ENCODE data around the gene ANXA8.

DNA sequence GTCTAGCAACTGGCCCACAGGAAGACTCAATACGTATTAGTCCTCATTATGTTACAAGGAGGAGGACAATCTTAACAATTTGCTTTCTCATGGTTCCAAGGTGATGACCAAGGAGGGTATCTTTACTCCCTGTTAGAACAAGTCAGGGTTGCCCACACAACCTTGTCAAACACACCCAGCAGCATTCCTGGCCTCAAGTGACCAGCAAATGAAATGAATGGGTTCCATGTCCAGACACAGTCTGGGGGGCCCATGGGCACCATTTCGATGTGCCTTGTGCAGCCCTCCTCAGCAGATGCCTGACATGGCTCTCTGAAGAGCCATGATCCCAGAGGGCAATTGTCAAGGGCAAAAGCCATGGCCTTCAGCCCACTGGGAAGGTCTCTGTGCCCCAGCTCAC, 40.8 kb downstream of the ANXA8 start:
- TF ChIP-seq, protein P1, sequence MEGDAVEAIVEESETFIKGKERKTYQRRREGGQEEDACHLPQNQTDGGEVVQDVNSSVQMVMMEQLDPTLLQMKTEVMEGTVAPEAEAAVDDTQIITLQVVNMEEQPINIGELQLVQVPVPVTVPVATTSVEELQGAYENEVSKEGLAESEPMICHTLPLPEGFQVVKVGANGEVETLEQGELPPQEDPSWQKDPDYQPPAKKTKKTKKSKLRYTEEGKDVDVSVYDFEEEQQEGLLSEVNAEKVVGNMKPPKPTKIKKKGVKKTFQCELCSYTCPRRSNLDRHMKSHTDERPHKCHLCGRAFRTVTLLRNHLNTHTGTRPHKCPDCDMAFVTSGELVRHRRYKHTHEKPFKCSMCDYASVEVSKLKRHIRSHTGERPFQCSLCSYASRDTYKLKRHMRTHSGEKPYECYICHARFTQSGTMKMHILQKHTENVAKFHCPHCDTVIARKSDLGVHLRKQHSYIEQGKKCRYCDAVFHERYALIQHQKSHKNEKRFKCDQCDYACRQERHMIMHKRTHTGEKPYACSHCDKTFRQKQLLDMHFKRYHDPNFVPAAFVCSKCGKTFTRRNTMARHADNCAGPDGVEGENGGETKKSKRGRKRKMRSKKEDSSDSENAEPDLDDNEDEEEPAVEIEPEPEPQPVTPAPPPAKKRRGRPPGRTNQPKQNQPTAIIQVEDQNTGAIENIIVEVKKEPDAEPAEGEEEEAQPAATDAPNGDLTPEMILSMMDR (conservative IDR thresholded peaks at IDR 0.05 in 1 of 2, IDR thresholded peaks at IDR 0.05 in 1 of 2; ENCODE audit: extremely low read depth in 1 of 2, insufficient read depth in 1 of 2, low read depth in 1 of 2, low read length in 2 of 2): no peak
- no peak for TF ChIP-seq EZH2 (IDR thresholded peaks at IDR 0.05; ENCODE audit: borderline replicate concordance, low read length)
